ENCODE data around the gene PPP1R3E. TPM values are rescaled to one million over a fixed set of nuclear protein-coding genes. Genes with fewer than 3 reads are reported as not detected.
"Not testable (repeated sequence)": the region's sequence is repeated elsewhere in the genome, so short reads cannot be mapped to it uniquely, and the experiment has no call there.

PPP1R3E gene
- total RNA-seq, 1 donor from 2014 or later, result 8.1 TPM

- no peak for DNase-seq (ENCODE audit: low read depth)
Observed at GRCh38 chr14:23297611-23298277, 4.9 kb downstream of the PPP1R3E start.

DNA sequence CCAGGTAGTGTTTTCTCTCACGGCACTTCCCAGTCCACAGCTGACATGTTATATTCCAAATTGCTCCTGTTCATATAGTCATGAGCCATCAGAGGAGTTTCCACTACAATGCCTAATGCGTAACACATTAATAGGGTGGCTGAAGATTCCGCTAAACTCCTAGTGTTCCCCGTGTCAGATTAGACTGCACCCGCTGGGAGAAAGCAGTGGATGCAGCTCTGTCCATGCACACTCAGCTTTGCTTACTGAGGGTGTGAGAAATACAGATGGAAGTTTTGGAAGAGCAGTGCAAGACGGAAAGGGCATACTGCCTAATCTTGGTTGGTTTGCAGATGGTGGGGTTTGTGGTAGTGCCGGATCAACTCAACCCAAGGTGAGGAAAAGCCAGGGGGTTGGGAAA, 5.6 kb downstream of the PPP1R3E start:
- DNase-seq (ENCODE audit: low read depth), result no peak

- no peak for DNase-seq (ENCODE audit: low read depth)
Observed at GRCh38 chr14:23296012-23296777, 6.5 kb downstream of the PPP1R3E start.

GRCh38 chr14:23294734-23295561, 7.7 kb downstream of the PPP1R3E start:
- peak; percentile 69 for DNase-seq (ENCODE audit: low read depth)

- DNase-seq (ENCODE audit: low read depth), result no peak
Observed at GRCh38 chr14:23286902-23287479, 15.7 kb downstream of the PPP1R3E start.

DNA sequence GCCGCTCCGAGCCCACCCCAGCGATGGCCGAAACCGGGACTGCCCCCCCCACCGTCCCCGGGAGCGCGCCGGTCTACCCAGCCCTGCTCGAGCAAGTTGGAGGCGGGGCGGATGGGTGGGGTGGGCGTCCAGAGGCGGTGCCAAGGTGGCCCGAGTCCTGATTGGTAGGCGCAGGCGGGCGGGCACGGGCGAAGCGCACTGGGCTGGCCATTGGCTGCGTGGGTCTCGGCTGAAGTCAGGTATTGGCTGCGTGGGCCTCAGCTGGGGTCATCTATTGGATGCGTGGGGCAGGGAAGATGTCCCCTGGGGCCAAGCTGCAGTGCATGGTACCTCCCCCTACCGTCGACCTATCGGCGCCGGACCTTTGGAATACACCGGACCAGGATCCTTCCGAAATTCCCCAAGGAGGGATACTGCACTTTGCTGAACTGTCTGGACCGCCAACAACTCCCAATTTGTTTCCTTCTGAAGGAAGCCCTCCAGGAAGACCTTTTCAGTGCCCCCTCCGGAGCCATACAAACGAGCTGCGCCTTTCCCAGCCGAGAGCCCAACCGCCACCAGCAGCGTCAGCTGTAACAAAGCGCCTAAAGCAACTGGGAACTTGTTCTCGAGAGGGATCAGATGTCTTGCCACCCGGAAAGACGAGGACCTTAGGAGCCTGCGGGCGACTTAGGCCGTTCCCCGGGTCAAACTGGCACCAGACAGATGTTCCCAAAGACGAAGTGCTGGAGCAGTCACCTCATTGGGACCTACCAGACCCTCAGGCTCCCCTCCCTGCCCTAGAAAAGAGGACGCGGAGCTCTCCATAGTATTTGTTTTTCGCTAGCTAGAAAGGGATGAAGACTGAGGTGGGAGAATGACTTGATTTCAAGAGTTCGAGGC, 16.4 kb downstream of the PPP1R3E start, which contains the start of gene HOMEZ:
Gene HOMEZ, minus strand, starts transcription at position 113 of the 882 bp plus-strand sequence. CDS start 180 bp downstream, outside the sequence.
- peak; percentile 99 for DNase-seq (ENCODE audit: low read depth)

GRCh38 chr14:23285530-23286019, 17.1 kb downstream of the PPP1R3E start:
- DNase-seq (ENCODE audit: low read depth), result no peak

DNA sequence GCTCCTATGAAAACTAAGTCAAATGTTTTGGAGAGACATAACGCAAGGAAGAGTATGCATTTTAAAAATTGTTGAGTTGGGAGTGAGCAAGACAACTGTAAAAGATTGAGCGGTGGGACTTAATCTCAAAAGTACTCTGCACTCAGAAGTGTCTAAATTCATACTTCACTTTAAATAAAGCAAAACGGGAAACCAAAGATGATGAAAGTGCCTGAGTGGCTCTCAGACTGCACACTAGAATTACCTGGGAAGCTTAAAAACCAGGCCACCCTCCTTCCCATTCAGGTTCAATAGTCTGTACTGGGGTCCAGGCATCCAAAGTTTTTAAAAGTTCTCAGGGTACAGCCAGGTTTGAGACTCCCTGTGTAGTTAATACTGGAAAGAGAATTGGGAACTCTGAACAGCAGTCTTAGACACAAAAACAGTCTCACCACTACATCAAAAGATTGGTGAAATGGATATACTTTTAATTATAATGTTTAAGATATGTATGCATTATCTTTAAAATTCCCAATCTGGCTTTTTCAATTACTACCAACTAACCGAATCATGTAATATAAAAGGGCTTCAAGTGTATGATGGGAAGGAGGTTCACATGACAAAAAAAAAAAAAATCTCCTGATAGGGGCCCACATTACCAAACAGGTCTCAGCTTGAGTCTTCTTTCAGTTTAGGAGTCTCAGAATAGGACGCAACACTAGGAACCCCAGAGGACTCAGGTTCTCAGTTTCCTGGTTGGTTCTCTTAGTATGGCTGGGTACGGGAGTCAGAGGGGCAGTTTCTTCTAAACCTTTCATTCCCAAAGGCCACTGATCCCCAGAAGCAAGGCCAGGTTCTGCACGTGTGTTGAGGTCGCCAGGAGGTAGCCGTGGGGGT, 17.8 kb downstream of the PPP1R3E start:
- DNase-seq (ENCODE audit: low read depth), result peak; percentile 16

GRCh38 chr14:23281247-23281646, 21.4 kb downstream of the PPP1R3E start:
- no peak for DNase-seq (ENCODE audit: low read depth)

DNA sequence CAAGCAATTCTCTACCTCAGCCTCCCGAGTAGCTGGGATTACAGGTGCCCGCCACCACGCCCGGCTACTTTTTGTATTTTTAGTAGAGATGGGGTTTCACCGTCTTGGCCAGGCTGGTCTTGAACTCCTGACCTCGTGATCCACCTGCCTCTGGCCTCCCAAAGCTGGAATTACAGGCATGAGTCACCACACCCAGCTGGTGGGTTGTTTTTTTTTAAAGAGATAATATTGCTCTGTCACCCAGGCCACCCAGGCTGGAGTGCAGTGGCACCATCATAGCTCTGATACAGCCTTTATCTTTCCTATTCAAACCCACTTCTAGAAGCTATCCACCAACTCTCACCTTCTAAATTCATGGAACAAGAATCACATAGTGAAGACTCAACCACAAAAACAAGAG, 24.7 kb downstream of the PPP1R3E start:
- DNase-seq (ENCODE audit: low read depth), result peak; percentile 24

DNA sequence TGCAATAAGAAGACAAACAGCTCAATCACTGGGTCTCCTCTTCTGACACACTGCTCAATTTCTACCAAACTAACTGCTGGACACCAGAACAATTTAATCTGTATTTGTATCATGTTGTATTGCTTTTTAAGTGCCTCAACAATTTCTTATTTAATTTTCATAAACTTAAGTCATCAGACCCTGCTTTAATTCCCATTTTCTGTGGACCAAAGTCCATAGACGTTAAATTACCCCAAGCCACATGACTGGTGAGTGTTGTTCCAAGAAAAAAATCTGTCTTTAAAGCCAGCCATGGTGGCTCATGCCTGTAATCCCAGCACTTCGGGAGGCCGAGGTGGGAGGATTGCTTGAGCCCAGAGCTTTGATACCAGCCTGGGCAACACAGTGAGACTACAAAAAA, 25.5 kb downstream of the PPP1R3E start:
- no peak for DNase-seq (ENCODE audit: low read depth)

- DNase-seq (ENCODE audit: low read depth), result no peak
Observed at GRCh38 chr14:23275412-23275811, 27.2 kb downstream of the PPP1R3E start.

GRCh38 chr14:23269193-23269592, 33.5 kb downstream of the PPP1R3E start:
- no peak for DNase-seq (ENCODE audit: low read depth)

DNA sequence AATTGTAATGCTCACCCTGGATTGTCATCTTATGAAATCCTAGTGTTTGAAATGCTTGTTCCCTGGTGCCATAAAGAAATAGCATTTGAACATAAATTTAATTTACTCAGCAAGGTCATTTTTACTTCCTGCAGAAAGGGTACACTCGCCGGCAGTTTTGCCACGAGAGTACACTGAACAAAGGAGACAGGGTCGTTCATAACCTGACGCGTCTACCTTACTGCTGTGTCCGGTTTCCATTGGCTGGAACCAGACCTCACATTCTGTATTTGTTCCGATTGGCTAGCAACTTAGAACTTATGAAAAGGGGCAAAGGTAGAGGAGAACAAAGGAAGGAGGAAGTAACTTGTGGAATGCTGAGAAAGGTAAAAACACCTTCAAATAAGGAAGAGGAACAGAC, 41.8 kb downstream of the PPP1R3E start:
- not testable (repeated sequence) for DNase-seq (ENCODE audit: low read depth)

- no peak for DNase-seq (ENCODE audit: low read depth)
Observed at GRCh38 chr14:23259426-23259825, 43.2 kb downstream of the PPP1R3E start.

DNA sequence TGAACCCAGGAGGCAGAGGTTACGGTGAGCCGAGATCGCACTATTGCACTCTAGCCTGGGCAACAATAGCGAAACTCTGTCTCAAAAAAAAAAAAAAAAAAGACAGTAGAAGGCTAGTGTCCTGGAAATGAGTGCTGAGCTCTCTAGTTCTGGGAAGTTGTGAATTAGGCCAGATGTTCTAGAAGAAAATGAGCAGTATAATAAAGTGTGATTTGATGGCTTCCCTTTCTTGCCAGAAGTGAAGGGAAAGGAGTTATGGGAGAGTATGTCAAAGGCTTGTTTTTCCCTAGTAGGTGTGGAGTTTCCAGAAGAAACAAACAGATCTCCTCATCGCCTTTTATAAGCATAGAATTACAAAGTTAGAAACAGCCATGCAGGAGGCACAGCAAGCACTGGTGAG, 44.4 kb downstream of the PPP1R3E start:
- DNase-seq (ENCODE audit: low read depth), result no peak

DNA sequence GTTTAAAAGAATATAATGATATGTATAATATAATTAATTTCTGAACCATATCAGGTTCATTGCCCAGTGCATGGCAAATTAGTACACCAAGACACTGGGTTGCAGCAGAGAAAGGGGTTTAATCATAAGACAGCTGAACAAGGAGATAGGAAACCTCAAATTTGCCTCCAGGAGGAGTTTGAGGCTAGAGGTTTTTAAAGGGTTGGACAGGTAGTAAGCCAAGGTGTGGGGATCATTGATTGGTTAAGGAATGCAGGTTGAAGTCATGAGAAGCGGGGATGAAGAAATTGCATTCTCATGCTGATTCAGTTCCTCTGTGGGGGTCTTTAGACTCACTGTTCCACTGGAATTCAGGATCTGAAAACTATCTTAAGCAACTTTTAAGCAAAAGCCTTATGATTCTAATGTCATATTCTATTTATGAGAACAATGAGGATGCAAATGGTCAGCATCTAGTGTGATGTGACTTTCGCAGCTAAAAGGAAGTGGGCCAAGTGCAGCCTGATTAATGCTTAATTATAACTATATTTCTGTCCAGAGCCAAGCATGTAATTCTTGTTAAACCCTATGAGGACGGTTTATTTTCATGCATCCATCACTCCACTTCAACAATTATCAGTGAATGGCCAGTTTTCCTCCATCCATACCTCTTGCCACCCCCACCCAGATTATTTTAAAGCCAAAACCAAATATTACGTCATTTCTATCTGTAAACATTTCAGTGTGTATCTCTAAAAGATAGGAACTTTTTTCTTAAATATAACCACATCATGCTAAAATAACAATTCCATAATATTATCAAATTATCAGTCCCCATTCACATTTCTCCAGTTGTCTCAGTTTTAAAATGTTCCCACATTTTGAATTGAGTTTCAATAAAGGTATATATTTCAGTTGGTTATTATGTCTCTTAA, 50.0 kb downstream of the PPP1R3E start:
- no peak for DNase-seq (ENCODE audit: low read depth)

- no peak for DNase-seq (ENCODE audit: low read depth)
Observed at GRCh38 chr14:23252006-23252405, 50.7 kb downstream of the PPP1R3E start.

Data from myocyte (in vitro differentiated cells).